DMS53 (cell line): ENCODE measurements around the gene TTC28.

Experiments
- DNase-seq: peaks from one replicate; lab custom pipeline; 2025; lab: John Stamatoyannopoulos, UW

TTC28 gene

DNA sequence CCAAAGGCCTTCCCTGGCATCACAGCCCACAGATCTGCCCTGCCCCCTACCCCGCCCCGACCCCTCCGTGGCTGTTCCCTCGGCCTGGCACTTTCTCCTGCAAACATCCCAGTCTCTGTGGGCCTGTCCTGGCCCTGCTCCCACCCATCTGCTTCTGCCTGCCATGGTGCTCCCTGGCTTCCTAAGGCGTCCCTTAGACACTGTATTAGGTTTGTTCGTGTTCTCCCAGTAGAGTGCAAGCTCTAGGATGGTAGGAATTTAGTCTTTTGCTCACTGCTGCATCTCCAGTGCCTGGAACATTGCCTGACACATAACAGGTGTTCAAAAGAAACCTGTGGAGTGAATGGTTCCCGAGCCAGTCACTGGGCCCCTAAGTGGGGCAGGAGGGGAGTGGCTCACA, 690.9 kb downstream of the TTC28 start:
- no peak for DNase-seq

DNA sequence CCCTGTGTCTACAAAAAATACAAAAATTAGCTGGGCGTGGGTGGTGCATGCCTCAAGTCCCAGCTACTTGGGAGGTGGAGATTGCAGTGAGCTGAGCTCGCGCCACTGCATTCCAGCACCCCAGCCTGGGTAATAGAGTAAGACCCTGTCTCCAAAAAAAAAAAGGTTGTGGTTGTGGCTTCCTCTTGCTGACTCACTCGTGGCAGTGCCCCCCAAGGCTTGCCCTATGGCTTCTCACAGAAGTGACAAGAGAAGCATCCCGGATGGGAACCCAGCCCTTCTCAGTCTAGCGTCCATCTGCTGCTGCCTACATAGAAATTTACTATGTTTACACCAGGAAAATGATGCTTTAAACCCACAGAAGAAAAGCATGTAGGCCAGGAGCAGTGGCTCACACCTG, 692.1 kb downstream of the TTC28 start:
- DNase-seq = no peak

DNA sequence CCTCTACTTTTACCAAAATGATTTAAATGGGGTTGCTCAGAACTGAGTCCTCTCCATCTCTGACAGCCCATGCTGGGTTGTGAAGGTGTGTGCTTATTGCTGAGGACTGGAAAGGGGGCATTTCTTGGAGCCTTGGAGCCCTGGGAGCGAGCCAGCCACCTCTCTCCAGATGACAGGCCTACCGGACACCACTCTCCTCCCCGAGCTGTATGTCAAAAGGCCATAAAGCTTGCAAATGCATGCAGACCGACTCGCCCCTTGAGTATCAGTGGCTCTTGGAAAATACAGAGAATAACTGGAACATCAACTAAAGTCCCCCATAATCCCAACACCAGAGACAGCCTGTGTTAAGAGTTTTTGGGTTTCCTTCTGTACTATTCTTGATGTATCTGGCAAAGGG, 692.7 kb downstream of the TTC28 start:
- DNase-seq = no peak

- no peak for DNase-seq
Measured at GRCh38 chr22:27986459-27986858, 693.2 kb downstream of the TTC28 start.

DNA sequence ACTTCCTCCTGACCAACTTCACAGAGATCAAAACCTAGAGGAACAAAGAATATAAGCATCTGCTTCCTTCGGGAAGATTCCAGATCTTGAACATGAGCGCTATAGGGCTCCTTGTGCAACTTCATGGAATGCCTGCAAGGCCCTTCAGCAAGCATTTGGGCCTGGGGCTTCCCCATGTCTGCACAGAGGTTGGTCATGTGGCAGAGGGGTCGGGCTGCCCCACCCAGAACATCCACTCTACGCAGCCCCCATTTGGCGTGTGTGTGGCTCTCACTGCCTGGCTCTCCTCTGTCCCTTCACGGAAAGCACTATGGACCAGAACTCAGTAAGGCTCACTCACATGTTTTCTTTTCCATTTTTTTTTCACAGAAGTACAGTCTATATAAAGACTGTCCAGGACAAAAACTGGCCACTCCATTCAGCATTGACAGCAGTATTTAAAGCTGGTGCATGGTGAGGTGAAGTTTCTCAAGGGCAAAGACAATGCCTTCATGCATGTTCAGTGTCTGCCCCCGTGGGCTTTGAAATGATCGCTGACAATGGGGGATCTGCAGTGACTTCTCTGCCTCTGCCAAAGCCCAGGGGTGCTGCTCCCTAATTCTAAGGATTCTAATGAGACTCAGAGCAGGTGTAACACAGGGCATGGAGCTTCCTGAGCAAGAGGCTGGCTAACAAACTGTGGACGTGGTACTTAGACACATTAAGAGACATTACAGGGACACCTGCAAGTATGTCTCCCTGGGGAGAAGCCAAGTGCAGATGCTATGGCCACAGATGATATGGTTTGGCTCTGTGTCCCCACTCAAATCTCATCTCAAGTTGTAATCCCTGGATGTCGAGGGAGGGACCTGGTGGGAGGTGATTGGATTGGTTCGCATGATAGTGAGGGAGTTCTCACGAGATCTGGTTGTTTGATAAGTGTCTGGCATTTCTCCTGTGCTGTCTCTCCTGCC, 694.0 kb downstream of the TTC28 start:
- no peak for DNase-seq

GRCh38 chr22:27984723-27985122, 694.9 kb downstream of the TTC28 start:
- no peak for DNase-seq

GRCh38 chr22:27984001-27984695, 695.5 kb downstream of the TTC28 start:
- DNase-seq = no peak

- no peak for DNase-seq
Measured at GRCh38 chr22:27983361-27983791, 696.3 kb downstream of the TTC28 start.

GRCh38 chr22:27982630-27983180, 696.9 kb downstream of the TTC28 start:
- no peak for DNase-seq

- no peak for DNase-seq
Measured at GRCh38 chr22:27982106-27982505, 697.5 kb downstream of the TTC28 start.

- no peak for DNase-seq
Measured at GRCh38 chr22:27980424-27981148, 699.1 kb downstream of the TTC28 start.

DNA sequence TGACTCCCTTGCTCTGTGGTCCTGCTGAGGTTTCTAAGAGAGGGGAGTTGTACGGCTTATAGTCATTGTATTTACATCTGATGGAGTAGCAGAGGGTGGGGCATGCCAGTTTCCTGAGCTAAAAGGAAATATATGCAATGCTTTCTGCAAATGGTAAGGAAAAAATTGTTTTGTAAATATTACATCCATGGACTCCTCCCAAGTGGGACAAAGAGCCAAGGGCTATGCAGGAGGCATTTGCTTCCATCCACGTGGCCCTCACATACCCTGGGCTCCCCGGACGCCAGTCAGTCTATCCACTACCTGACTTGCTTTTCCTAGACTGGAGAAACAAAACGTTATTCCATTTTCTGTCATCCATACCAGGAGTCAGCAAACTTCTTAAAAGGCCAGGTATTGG, 700.8 kb downstream of the TTC28 start:
- DNase-seq = no peak

GRCh38 chr22:27978317-27978716, 701.3 kb downstream of the TTC28 start:
- no peak for DNase-seq

DNA sequence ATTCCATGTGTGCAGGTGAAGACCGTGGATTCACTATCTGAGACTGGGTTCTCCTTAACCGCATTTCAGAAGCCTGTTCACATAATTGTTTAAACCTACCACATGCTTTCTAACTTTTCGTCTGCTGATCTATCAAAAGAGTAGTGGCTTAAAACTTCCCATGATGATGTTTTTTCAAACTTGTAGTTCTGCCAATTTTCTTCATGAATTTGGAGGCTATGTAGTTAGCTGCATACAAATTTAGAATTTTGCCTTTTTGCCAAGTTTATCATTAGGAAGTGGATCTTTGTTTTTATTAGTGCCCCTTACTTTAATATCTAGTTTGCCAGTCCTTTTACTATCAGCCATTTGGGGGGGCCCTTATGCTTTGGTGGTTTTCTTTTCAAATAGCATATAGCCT, 703.1 kb downstream of the TTC28 start:
- DNase-seq = no peak

DNA sequence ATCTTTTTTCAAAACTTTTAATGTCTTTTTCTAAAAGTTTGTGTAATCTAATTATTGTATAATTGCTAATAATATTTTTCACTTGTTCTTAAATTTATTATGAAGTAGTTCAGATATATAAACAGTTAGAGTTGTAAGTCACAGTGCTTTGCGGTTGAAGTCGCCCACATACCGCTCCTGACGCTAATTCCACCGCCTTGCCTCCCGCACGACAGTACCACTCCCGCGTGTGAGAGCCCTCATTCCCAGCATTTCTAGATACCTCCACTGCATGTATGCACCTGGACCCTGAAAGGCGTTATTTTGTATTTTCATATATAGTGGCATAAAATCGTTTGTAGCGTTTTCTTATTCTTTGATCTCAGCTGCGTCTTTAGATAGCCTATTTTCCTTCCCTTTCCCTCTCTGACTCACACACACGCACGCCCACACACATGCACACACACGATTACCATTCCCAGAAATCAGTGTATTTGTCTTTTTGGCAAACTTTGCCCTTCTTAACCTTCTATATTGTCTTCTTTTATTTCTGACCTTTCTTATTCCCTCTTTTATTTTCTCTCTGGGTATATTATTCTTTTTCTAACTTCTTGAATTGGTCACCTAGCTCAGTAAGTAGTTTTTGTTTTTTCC, 704.1 kb downstream of the TTC28 start:
- DNase-seq = no peak

DNA sequence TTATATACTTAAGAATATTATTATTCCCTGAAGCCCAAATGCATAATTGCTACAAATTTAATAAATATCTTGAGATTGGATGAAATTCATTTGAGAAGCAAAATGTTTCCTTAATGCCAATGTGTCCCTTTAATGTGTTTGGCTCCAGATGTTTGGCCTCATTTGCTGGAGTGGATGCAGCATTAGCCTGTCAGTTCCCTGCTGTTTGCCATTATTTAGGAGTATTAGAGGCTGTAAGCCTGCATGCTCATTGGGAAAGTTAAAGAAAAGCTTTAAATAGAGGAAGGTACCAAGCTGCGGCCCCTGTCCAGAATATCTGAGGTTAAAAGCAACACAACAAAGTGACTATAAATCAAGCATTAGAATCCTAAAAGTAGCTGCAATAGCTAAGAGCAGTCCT, 705.8 kb downstream of the TTC28 start:
- DNase-seq = no peak

DNA sequence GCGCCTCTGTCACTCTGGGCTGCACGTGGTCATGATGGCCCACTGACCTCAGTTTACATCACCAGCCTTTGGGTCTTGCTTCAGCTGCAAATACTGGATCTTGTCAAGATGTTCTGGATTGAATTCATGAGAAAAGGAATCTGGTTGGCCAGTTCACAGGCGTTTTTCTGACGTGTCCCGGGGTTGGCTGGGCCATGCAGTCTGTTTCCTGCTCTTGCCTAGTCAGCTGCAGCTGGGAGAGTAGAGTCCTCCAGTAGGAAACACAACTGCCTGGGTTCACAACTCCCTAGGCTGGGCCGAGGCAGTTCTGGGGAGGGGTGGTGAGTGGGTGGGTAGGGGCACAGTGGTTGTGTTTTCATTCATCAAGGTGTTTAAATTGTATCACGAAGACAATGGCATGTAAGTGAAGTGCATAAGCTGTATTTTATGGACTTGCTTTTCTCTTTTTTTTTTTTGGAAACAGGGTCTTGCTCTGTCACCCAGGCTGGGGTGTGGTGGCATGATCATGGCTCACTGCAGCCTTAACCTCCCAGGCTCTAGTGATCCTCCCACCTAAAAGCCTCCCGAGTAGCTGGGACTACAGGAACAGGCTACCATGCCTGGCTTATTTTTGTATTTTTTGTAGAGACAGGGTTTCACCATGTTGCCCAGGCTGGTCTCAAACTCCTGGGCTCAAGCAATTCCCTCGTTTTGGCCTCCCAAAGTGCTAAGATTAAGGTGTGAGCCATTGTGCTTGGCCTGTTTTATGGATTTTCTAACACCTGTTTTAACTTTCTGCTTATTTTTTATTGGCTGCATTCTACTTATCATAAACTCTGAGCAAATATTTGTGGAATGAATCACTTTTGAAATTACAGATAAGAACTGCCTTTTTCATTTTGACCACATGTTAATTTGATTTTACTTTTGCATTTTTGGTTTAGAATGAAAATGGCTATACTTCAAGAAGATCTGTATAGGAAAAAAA, 706.6 kb downstream of the TTC28 start:
- peak; percentile 22 for DNase-seq

DNA sequence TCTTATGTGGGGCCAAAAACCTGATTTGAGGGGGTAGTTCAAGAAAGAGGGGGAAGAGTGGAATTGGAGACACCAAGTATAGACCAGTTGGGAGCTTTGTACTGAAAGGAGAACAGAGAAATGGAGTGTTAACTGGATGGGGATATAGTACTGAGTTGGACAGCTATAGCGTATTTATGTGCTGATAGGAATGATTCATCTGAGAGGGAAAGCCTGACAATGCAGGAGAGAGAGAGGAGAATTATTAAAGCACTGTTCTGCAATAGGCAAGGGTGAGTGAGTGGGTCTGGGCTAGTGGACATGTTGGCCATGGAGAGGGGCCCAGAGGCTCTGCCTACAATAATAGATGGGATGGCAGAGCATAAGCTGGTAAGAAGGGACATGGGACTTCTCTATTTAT, 707.7 kb downstream of the TTC28 start:
- DNase-seq = no peak

DNA sequence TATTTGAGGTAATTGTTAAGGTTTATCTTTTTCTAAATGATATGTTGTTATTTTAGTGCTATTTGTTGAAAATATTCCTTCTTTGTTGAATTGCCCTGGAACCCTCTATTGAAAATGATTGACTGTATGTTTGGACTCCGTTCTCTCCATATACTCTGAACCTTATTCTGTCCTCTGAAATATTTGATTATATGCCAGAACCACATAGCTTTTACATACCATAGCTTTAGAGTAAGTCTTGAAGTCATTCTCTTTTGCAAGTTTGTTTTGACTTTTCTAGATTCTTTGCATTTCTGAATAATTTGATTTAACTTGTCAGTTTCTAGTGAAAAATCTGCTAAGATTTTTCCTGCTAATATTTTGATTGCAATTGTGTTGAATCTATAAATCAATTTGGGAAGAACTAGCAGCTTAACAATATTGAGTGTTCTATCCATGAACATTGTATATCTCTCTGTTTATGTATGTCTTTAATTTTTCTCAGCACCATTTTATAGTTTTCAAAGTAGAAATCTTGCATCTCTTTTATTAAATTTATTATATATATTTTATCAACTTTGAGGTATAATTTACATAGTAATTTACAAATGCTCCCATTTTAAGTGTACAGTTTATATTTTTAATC, 708.9 kb downstream of the TTC28 start:
- DNase-seq = no peak
